Measurements from ENCODE around the gene CELF2.

CELF2 gene

GRCh38 chr10:11011984-11012383 is 5.7 kb upstream of the CELF2 start:
- peaks cover 0 to 3% (median 0%) of the 10 kb centered on the region in 5 donors for H3K27me3 ChIP-seq (ENCODE audit: control insufficient read depth in 5 of 5, insufficient read depth in 4 of 5, low read length in 5 of 5)
- peak overlapping the region; percentile 19 for H3K27ac ChIP-seq (ENCODE audit: low read depth, low read length)
- peaks cover 2 to 25% (median 15%) of the 10 kb centered on the region in 5 donors for H3K4me1 ChIP-seq (ENCODE audit: control insufficient read depth in 5 of 5, insufficient read depth in 5 of 5, low read length in 5 of 5)
- no peak overlapping the region for H3K4me3 ChIP-seq (ENCODE audit: low read depth in 1 of 5, low read length in 5 of 5)
- H3K9me3 ChIP-seq (ENCODE audit: control insufficient read depth in 5 of 5, low read length in 5 of 5): no peaks in the 10 kb centered on the region
- no peaks in the 10 kb centered on the region for H3K36me3 ChIP-seq (ENCODE audit: control insufficient read depth in 5 of 5, insufficient read depth in 5 of 5, low read length in 5 of 5)
- no peak overlapping the region for H3K9ac ChIP-seq (ENCODE audit: low read length in 5 of 5)

GRCh38 chr10:11012421-11013295 is 5.0 kb upstream of the CELF2 start:
- H3K27ac ChIP-seq (ENCODE audit: low read depth, low read length): peak overlapping the region; percentile 19

GRCh38 chr10:11013836-11014235 is 3.8 kb upstream of the CELF2 start:
- peaks cover 2 to 31% (median 19%) of the 10 kb centered on the region in 5 donors for H3K4me1 ChIP-seq (ENCODE audit: control insufficient read depth in 5 of 5, insufficient read depth in 5 of 5, low read length in 5 of 5)
- peak overlapping the region; percentile 19 for H3K27ac ChIP-seq (ENCODE audit: low read depth, low read length)
- no peaks in the 10 kb centered on the region for H3K9me3 ChIP-seq (ENCODE audit: control insufficient read depth in 5 of 5, low read length in 5 of 5)
- no peak overlapping the region for H3K4me3 ChIP-seq (ENCODE audit: low read depth in 1 of 5, low read length in 5 of 5)
- H3K27me3 ChIP-seq (ENCODE audit: control insufficient read depth in 5 of 5, insufficient read depth in 4 of 5, low read length in 5 of 5): peaks cover 0 to 3% (median 2%) of the 10 kb centered on the region in 5 donors
- H3K9ac ChIP-seq (ENCODE audit: low read length in 5 of 5): no peak overlapping the region
- no peaks in the 10 kb centered on the region for H3K36me3 ChIP-seq (ENCODE audit: control insufficient read depth in 5 of 5, insufficient read depth in 5 of 5, low read length in 5 of 5)

More at GRCh38 chr10:11012421-11013295, 5.0 kb upstream of the CELF2 start:
- Histone ChIP-seq H3K36me3 (ENCODE audit: control insufficient read depth in 5 of 5, insufficient read depth in 5 of 5, low read length in 5 of 5) (no peaks in the 10 kb centered on the region), H3K4me3 (ENCODE audit: low read depth in 1 of 5, low read length in 5 of 5) (peak overlapping the region in 1 of 5 donors; percentile 10), H3K9me3 (ENCODE audit: control insufficient read depth in 5 of 5, low read length in 5 of 5) (no peaks in the 10 kb centered on the region), H3K27me3 (ENCODE audit: control insufficient read depth in 5 of 5, insufficient read depth in 4 of 5, low read length in 5 of 5) (peaks cover 0 to 3% (median 0%) of the 10 kb centered on the region in 5 donors), H3K4me1 (ENCODE audit: control insufficient read depth in 5 of 5, insufficient read depth in 5 of 5, low read length in 5 of 5) (peaks cover 2 to 30% (median 19%) of the 10 kb centered on the region in 5 donors), H3K9ac (ENCODE audit: low read length in 5 of 5) (no peak overlapping the region)

GRCh38 chr10:11014671-11015445 is 2.8 kb upstream of the CELF2 start:
- no peaks in the 10 kb centered on the region for H3K36me3 ChIP-seq (ENCODE audit: control insufficient read depth in 5 of 5, insufficient read depth in 5 of 5, low read length in 5 of 5)
- no peak overlapping the region for H3K9ac ChIP-seq (ENCODE audit: low read length in 5 of 5)
- H3K4me1 ChIP-seq (ENCODE audit: control insufficient read depth in 5 of 5, insufficient read depth in 5 of 5, low read length in 5 of 5): peaks cover 2 to 40% (median 19%) of the 10 kb centered on the region in 5 donors
- H3K4me3 ChIP-seq (ENCODE audit: low read depth in 1 of 5, low read length in 5 of 5): no peak overlapping the region
- no peaks in the 10 kb centered on the region for H3K9me3 ChIP-seq (ENCODE audit: control insufficient read depth in 5 of 5, low read length in 5 of 5)
- peak overlapping the region; percentile 37 for H3K27ac ChIP-seq (ENCODE audit: low read depth, low read length)
- H3K27me3 ChIP-seq (ENCODE audit: control insufficient read depth in 5 of 5, insufficient read depth in 4 of 5, low read length in 5 of 5): peaks cover 0 to 8% (median 2%) of the 10 kb centered on the region in 5 donors

GRCh38 chr10:11015446-11015934 is 2.2 kb upstream of the CELF2 start:
- H3K4me1 ChIP-seq (ENCODE audit: control insufficient read depth in 5 of 5, insufficient read depth in 5 of 5, low read length in 5 of 5): peaks cover 2 to 47% (median 25%) of the 10 kb centered on the region in 5 donors
- H3K9me3 ChIP-seq (ENCODE audit: control insufficient read depth in 5 of 5, low read length in 5 of 5): no peaks in the 10 kb centered on the region
- H3K36me3 ChIP-seq (ENCODE audit: control insufficient read depth in 5 of 5, insufficient read depth in 5 of 5, low read length in 5 of 5): no peaks in the 10 kb centered on the region
- H3K27ac ChIP-seq (ENCODE audit: low read depth, low read length): peak overlapping the region; percentile 37
- H3K4me3 ChIP-seq (ENCODE audit: low read depth in 1 of 5, low read length in 5 of 5): no peak overlapping the region
- no peak overlapping the region for H3K9ac ChIP-seq (ENCODE audit: low read length in 5 of 5)
- peaks cover 0 to 8% (median 0%) of the 10 kb centered on the region in 5 donors for H3K27me3 ChIP-seq (ENCODE audit: control insufficient read depth in 5 of 5, insufficient read depth in 4 of 5, low read length in 5 of 5)

GRCh38 chr10:11017000-11017569 is 587 bp upstream of the CELF2 start:
- Histone ChIP-seq H3K27me3 (ENCODE audit: control insufficient read depth in 5 of 5, insufficient read depth in 4 of 5, low read length in 5 of 5) (peaks cover 0 to 8% (median 0%) of the 10 kb centered on the region in 5 donors), H3K9me3 (ENCODE audit: control insufficient read depth in 5 of 5, low read length in 5 of 5) (no peaks in the 10 kb centered on the region), H3K36me3 (ENCODE audit: control insufficient read depth in 5 of 5, insufficient read depth in 5 of 5, low read length in 5 of 5) (no peaks in the 10 kb centered on the region), H3K4me3 (ENCODE audit: low read depth in 1 of 5, low read length in 5 of 5) (peak overlapping the region; percentile 52 to 78 (median 73)), H3K27ac (ENCODE audit: low read depth, low read length) (peak overlapping the region; percentile 79), H3K9ac (ENCODE audit: low read length in 5 of 5) (peak overlapping the region in 4 of 5 donors; percentile 33 to 73 (median 48)), H3K4me1 (ENCODE audit: control insufficient read depth in 5 of 5, insufficient read depth in 5 of 5, low read length in 5 of 5) (peaks cover 2 to 58% (median 34%) of the 10 kb centered on the region in 5 donors)

GRCh38 chr10:11018432-11018841 is 765 bp downstream of the CELF2 start:
- Histone ChIP-seq H3K27me3 (ENCODE audit: control insufficient read depth in 5 of 5, insufficient read depth in 4 of 5, low read length in 5 of 5) (peaks cover 0 to 8% (median 0%) of the 10 kb centered on the region in 5 donors), H3K4me1 (ENCODE audit: control insufficient read depth in 5 of 5, insufficient read depth in 5 of 5, low read length in 5 of 5) (peaks cover 0 to 56% (median 34%) of the 10 kb centered on the region in 5 donors), H3K27ac (ENCODE audit: low read depth, low read length) (peak overlapping the region; percentile 59), H3K9ac (ENCODE audit: low read length in 5 of 5) (peak overlapping the region in 4 of 5 donors; percentile 21 to 79 (median 70)), H3K36me3 (ENCODE audit: control insufficient read depth in 5 of 5, insufficient read depth in 5 of 5, low read length in 5 of 5) (no peaks in the 10 kb centered on the region), H3K9me3 (ENCODE audit: control insufficient read depth in 5 of 5, low read length in 5 of 5) (no peaks in the 10 kb centered on the region), H3K4me3 (ENCODE audit: low read depth in 1 of 5, low read length in 5 of 5) (peak overlapping the region; percentile 66 to 78 (median 77))

- peaks cover 0 to 8% (median 0%) of the 10 kb centered on the region in 5 donors for H3K27me3 ChIP-seq (ENCODE audit: control insufficient read depth in 5 of 5, insufficient read depth in 4 of 5, low read length in 5 of 5)
- no peaks in the 10 kb centered on the region for H3K9me3 ChIP-seq (ENCODE audit: control insufficient read depth in 5 of 5, low read length in 5 of 5)
- peaks cover 0 to 58% (median 34%) of the 10 kb centered on the region in 5 donors for H3K4me1 ChIP-seq (ENCODE audit: control insufficient read depth in 5 of 5, insufficient read depth in 5 of 5, low read length in 5 of 5)
- peak overlapping the region; percentile 59 for H3K27ac ChIP-seq (ENCODE audit: low read depth, low read length)
- peak overlapping the region; percentile 66 to 78 (median 77) for H3K4me3 ChIP-seq (ENCODE audit: low read depth in 1 of 5, low read length in 5 of 5)
- H3K9ac ChIP-seq (ENCODE audit: low read length in 5 of 5): peak overlapping the region; percentile 21 to 79 (median 60)
- no peaks in the 10 kb centered on the region for H3K36me3 ChIP-seq (ENCODE audit: control insufficient read depth in 5 of 5, insufficient read depth in 5 of 5, low read length in 5 of 5)
These were observed 1.4 kb downstream of the CELF2 start for GRCh38 chr10:11018855-11019631.

Data from subcutaneous abdominal adipose tissue (tissue), 5 donors.